SK-N-SH (cell line): Measurements from ENCODE around the gene DHRS7C.

Source experiments
- CTCF ChIP-seq: fragments of 200-600 bp; sonication (generic); IDR thresholded peaks from 2 replicates; pipeline ENCODE4 v1.6.1; 2017; ENCODE audit warnings: antibody characterized with exemption, mild to moderate bottlenecking, moderate library complexity
- ELF1 ChIP-seq: IDR thresholded peaks from 2 replicates; pipeline ENCODE4 v1.4.0; 2012
- EP300 ChIP-seq, 2 experiments: IDR thresholded peaks; 2 replicates each; pipeline versions ENCODE4 v1.4.0 to v1.6.1; 2012; ENCODE audit warnings: borderline replicate concordance in 1 of 2, low read depth in 1 of 2, low read length in 1 of 2
- EZH2phosphoT487 ChIP-seq: fragments of 200-600 bp; sonication (generic); IDR thresholded peaks from 2 replicates; pipeline ENCODE4 v1.6.1; 2017; ENCODE audit warnings: low read depth, mixed run types, mild to moderate bottlenecking, antibody characterized with exemption, moderate library complexity, borderline replicate concordance
- GATA2 ChIP-seq: sonication (generic); formaldehyde crosslinking; IDR thresholded peaks from 2 replicates; pipeline ENCODE4 v1.5.0; 2020; ENCODE audit warnings: mild to moderate bottlenecking, missing genetic modification reagents
- JUND ChIP-seq: IDR thresholded peaks from 2 replicates; pipeline ENCODE4 v1.4.0; 2012
- MAX ChIP-seq: IDR thresholded peaks from 2 replicates; pipeline ENCODE4 v1.4.0; 2012; ENCODE audit warnings: low read depth
- POLR2AphosphoS5 ChIP-seq: IDR thresholded peaks from 2 replicates; pipeline ENCODE4 v1.6.1; 2012; ENCODE audit warnings: low read depth, low read length
- RAD21 ChIP-seq: IDR thresholded peaks from 2 replicates; pipeline ENCODE4 v1.6.1; 2012; ENCODE audit warnings: mild to moderate bottlenecking, low read length
- TCF12 ChIP-seq: IDR thresholded peaks from 2 replicates; pipeline ENCODE4 v1.4.0; 2012
- YY1 ChIP-seq: IDR thresholded peaks from 2 replicates; pipeline ENCODE4 v1.4.0; 2012; ENCODE audit warnings: low read depth, mild to moderate bottlenecking
- ZBTB33 ChIP-seq: IDR thresholded peaks from 2 replicates; pipeline ENCODE4 v1.4.0; 2012; ENCODE audit warnings: low read depth, borderline replicate concordance

DNA sequence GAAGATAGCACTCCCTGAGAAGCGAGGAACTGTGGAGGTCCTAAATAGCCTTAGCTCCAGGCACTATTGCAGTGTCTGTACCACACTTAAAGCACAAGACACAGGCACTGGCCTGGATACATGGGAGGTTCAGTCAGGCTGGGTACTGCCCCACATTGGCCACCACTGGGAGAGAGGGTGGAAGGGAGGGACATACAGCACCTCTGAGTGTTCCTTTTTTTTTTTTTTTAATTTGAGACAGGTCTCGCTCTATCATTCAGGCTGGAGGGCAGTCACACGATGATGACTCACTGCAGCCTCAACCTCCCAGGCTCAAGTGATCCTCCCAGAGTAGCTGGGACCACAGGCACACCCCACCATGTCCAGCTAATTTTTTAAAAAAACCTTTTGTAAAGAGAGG lies 29.1 kb upstream of the DHRS7C start:
- TF ChIP-seq CTCF (no peak), POLR2AphosphoS5 (no peak), EZH2phosphoT487 (no peak), ELF1 (no peak), YY1 (no peak), TCF12 (no peak), MAX (no peak), ZBTB33 (no peak), RAD21 (no peak), EP300 (IDR thresholded peaks at IDR 0.05; ENCODE audit: borderline replicate concordance in 1 of 2, low read depth in 1 of 2, low read length in 1 of 2) (no peak), GATA2 (CRISPR knock-in tag) (no peak), JUND (no peak)
